HL-60/S4 treated with phorbol 12-myristate 13-acetate at 8.2 ng/mL for 4 days and 3 days (cell line): ENCODE results near the gene GPR25.

ENCODE experiments used
- in situ Hi-C: fragments of 300-500 bp; cut with MboI; formaldehyde crosslinking; loops from 2 replicates; pipeline ENCODE4 v1.15.0; 2022; ENCODE audit warnings: low sequenced_read_pairs

Gene GPR25

GRCh38 chr1:200894712-200895442 lies 22.1 kb downstream of the GPR25 start, which contains the start of gene INAVA:
Gene INAVA (plus strand): TSS chr1:200894900. CDS start chr1:200898401, 3,501 bp downstream.
- in situ Hi-C loops = no loop called here

DNA sequence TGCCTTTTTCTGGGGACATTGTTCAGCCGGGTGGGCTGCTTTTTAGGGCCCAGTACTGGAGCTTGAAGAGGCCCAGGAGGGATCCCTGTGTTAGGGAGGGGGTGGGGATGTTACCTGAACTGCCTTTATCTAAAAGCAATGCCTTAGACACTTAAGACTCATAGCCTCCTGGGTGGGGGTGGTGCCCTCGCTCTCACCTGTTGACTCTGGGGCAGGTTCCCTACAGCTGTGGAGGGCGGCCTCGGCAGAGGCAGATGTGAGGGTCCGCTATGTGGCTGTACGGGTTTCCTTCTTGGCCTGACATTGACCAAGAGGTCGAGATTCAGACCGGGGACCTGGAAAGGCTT lies 22.6 kb downstream of the GPR25 start:
- in situ Hi-C loops = no loop called here

- in situ Hi-C loops = no loop called here
Measured at GRCh38 chr1:200895801-200896530, 23.2 kb downstream of the GPR25 start.

DNA sequence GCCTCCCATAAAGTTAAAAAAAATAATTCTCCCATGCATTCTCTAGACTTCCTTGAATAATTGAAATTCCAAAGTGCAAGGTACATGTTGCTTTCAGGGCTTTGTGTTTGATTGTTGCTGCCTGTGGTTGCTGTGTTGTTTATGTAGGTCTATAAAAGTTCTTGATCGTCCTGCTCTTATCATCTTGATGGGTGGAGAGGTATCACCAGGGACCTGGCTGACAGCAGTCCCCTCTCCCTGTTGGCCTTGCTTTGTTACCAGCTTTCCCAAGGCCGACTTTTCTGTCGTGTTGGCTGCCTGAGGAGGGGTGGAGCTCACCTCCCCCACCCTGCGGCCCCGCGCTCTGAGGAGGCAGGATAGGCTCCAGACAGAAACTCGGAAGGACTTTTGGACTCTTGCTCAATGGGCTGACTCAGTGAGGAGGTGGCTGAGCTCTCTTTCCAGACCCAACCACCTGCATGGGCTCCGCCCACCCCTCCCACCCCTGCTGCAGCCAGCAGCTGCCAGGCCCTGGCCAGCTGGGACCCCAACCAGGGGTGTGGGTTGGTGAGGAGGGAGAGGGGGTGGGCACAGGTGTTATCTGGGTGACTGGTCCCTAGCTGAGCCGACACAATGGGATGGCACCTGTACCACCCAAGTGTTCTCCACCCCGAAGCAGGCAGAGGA lies 23.9 kb downstream of the GPR25 start:
- in situ Hi-C loops = no loop called here

GRCh38 chr1:200897259-200897658 lies 24.5 kb downstream of the GPR25 start:
- in situ Hi-C loops = no loop called here

GRCh38 chr1:200899015-200899386 lies 26.2 kb downstream of the GPR25 start:
- in situ Hi-C loops = no loop called here

- in situ Hi-C loops = no loop called here
Measured at GRCh38 chr1:200899451-200899915, 26.7 kb downstream of the GPR25 start.

DNA sequence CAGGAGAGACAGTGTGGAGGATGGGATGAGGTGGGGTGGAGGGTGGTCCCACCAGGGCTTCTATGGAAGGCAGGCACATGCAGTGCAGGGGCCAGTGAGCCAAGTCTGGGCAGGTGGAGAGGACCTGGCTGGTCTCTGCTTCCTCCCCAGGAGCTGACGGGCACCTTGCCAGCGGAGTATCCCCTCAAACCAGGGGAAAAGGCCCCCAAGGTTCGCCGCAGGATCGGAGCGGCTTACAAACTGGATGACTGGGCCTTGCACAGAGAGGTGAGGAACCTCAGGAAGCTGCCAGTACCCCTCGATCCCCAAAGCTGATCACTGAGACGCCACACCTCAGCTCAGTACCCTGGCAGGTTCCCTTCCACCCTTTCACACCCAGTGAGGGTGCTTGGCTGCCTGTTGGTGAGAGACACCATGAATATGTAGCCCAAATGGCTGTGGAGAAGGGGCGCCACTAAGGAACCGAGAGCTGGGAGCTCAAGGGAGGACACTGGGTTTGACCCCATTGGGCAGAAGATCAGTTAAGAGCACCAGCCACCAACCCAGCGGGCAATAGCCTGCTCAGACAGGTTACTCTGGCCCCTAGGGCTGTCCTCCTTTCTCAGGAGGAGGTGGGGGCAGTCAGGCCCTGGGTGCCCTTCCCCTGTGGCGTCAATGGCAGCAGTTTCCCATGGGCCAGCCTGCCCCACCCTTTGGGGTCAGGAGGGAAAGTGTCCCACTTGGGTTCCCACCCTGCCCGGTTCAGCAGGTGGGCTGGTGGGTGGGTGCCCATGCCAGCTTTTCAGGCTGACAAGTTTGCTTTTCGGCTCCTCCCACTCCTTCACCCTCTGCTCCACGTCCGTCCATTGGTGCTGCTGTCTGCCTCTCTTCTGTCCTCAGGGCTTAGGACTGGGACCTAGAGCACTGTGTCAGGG lies 27.4 kb downstream of the GPR25 start:
- in situ Hi-C loops = no loop called here

DNA sequence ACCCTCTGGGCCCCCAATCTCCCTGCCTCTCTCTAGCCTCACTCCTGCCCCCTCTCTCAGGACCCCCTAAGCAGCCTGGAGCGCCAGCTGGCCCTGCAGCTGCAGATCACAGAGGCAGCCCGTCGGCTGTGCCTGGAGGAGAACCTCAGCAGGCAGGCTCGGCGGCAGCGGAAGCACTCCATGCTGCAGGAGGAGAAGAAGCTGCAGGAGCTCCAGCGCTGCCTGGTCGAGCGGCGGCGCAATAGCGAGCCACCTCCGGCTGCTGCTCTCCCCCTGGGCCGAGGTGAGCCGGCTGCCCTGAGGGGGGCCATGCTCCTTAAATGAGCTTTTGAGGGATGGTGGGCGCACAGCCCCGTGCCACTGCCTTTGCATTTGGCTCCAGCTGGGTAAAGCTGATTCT lies 28.1 kb downstream of the GPR25 start:
- in situ Hi-C loops = no loop called here

DNA sequence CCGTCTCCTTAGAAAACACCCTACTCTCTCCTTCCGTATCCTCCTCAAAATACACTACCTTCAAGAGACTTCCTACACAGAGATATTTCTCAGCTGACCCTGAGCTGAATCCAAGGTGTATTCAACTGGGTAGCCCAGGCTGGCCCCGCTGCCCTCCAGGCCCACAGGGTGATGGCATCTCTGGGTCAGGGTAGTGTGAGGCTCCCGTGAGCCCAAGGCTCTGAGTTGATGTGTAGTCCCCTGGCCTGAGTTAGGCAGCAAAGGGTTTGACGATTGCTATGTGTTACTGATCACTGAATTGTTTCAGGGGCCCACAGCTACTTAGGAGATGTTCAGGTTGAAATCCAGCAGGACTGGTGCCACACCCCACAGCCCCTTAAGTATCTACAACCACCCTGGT lies 28.6 kb downstream of the GPR25 start:
- in situ Hi-C loops = no loop called here

GRCh38 chr1:200901796-200902444 lies 29.1 kb downstream of the GPR25 start:
- in situ Hi-C loops = no loop called here

GRCh38 chr1:200903793-200904192 lies 31.0 kb downstream of the GPR25 start:
- in situ Hi-C loops = no loop called here

- in situ Hi-C loops = no loop called here
Measured at GRCh38 chr1:200904772-200905171, 32.0 kb downstream of the GPR25 start.

DNA sequence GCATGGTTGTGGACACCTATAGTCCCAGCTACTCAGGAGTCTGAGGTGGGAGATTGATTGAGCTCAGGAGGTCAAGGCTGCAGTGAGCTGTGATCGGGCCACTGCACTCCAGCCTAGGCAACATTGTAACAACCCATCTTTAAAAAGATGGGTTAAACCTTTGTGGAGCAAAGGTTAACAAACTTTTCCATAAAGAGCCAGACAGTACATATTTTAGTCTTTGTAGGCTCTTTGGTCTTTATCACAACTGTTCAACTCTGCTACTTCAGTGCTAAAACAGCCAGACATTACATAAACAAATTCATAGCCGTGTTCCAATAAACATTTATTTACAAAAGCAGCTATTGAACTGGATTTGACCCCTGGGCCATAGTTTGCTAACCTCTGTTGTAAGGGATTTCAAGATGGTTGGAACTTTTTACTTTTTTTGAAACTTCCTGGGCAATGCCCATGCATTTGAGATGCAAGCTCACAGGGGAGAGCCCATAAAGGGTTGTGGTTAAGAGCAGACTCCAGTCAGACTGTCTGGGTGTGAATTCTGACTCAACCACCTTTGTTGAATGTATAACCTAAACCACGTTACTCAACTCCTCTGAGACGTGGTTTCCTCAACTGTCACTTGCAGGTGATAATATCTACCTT lies 32.8 kb downstream of the GPR25 start:
- in situ Hi-C loops = no loop called here

- in situ Hi-C loops = no loop called here
Measured at GRCh38 chr1:200906491-200906890, 33.7 kb downstream of the GPR25 start.

DNA sequence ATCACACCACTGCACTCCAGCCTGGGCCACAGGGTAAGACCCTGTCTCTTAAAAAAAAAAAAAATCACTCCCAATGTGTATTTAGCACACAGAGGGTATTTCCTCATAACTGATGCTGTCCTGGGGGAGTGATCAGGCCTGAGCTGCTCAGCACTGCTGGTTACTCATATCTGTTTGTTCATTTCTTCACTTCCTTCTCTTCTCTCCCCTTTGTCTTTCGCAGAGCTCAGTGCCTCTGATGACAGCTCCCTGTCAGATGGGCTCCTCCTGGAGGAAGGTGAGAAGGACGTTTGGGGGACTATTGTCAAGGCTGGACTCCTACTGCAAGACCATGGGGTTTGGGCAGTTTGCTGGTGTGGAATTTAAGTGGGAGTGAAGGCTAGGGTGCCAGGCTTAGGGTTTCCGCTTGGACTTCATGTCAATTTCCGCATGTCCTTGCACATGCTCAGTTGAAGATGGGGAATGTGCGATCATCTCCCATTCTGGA lies 34.9 kb downstream of the GPR25 start:
- in situ Hi-C loops = no loop called here

DNA sequence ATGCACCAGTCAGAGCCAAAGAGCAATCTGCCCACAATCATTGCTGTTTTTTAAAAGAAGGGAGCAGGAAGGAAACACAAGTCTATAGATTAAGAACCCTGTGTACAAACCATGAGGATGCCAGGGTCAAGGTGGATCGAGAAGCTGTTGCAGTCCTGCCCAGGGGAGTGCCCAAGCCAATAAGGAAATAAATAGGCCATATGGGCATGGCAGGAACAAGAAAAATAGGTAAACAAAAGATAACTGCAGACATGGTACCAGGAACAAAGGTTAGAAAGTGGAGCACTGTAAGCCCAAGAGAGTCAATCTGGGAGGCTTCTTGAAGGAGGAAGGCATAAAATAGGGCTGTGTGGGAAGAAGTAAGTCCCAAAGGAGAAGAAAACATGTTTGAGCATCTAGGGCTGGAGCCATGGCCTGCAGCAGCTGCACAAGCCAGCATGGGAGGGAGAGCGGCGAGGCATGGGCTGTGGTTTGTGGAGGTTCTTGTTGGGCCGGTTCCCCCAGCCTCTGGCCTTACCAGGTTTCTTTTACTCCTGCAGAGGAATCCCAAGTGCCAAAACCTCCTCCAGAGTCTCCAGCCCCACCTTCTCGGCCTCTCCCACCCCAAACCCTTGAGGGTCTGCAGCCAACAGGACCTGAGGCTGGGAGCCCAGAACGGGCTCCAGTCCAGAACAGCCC lies 35.5 kb downstream of the GPR25 start:
- in situ Hi-C loops = no loop called here

DNA sequence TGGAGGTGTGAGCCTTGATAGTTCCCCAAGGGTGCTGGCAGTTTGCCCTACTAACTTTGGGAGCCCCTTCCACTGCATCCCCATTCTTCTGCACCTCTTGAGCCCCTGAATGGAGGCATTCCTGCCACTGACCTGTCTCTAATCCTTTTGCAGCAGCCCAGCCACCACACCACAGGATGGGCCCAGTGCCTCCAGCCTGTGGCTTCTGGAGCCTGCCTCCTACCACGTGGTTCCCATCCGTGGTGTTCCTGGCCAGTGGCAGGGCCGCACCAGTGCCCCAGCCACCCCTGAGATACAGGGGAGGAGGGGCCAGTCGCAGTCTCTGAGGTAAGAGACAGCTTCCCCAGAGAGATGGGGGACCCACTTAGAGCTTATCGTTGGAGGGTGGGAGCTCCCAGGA lies 36.3 kb downstream of the GPR25 start:
- in situ Hi-C loops = no loop called here

DNA sequence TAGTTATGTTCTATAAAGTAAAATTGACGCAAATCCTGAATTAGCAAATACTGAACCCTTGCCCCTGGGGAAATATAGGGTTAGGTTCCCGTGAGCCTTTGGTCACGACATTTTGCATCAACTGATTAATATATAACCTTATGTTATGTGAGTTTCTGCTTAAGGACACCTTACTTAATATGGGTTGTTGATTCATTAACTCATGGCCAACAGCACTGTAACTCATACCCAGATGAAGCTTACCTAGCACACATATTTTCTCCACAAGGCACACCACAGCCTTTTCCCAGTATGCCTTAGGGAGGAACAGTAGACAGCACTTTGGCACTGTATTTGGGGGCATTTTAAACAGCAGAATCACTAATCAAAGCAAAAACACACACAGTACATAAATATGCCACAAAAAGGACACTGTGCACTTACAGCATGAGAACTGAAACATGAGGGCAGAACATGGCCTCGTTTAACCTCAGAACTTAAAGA lies 37.0 kb downstream of the GPR25 start:
- in situ Hi-C loops = no loop called here
